Measurements from ENCODE around the gene ABR. TPM values are rescaled to one million over a fixed set of nuclear protein-coding genes. Genes with fewer than 3 reads are reported as not detected.
"Not testable (repeated sequence)": the region's sequence is repeated elsewhere in the genome, so short reads cannot be mapped to it uniquely, and the experiment has no call there.

Gene ABR
- total RNA-seq, 1 donor from 2014 or later, result 110 TPM

GRCh38 chr17:1068356-1068755, 111.4 kb downstream of the ABR start:
- no peak for ATAC-seq

GRCh38 chr17:1067282-1067956, 112.4 kb downstream of the ABR start:
- intact Hi-C loops (cut with DNase I), result no loop called here
- ATAC-seq, result peak; percentile 64
- no peak for DNase-seq (ENCODE audit: low spot score)

More at GRCh38 chr17:1068356-1068755, 111.4 kb downstream of the ABR start:
- intact Hi-C loops (cut with DNase I), result no loop called here
- DNase-seq (ENCODE audit: low spot score), result no peak

GRCh38 chr17:1065416-1065815, 114.4 kb downstream of the ABR start:
- DNase-seq (ENCODE audit: low spot score); ATAC-seq; intact Hi-C loops (cut with DNase I): not testable (repeated sequence)

GRCh38 chr17:1060991-1061390, 118.8 kb downstream of the ABR start:
- intact Hi-C loops (cut with DNase I), result no loop called here
- no peak for DNase-seq (ENCODE audit: low spot score)
- ATAC-seq, result peak; percentile 25

- no peak for DNase-seq (ENCODE audit: low spot score)
- intact Hi-C loops (cut with DNase I), result loop anchor here (10.0 kb wide), 2 partner anchors 54 to 264 kb away; no protein-coding TSS in a partner anchor
Observed at GRCh38 chr17:1059131-1059795, 120.5 kb downstream of the ABR start.

GRCh38 chr17:1058423-1059130, 121.2 kb downstream of the ABR start:
- ATAC-seq (no peak), DNase-seq (ENCODE audit: low spot score) (no peak)
- intact Hi-C loops (cut with DNase I), result loop anchor here (10.0 kb wide), 2 partner anchors 54 to 264 kb away; no protein-coding TSS in a partner anchor

More at GRCh38 chr17:1059131-1059795, 120.5 kb downstream of the ABR start:
- no peak for ATAC-seq

- ATAC-seq (peak; percentile 11), DNase-seq (ENCODE audit: low spot score) (no peak)
- intact Hi-C loops (cut with DNase I), result loop anchor here (10.0 kb wide), 2 partner anchors 52 to 262 kb away; no protein-coding TSS in a partner anchor
Observed at GRCh38 chr17:1056761-1057160, 123.0 kb downstream of the ABR start.

GRCh38 chr17:1055751-1056645, 123.8 kb downstream of the ABR start:
- peak; percentile 86 for ATAC-seq
- peak; percentile 85 for DNase-seq (ENCODE audit: low spot score)

GRCh38 chr17:1055231-1055630, 124.5 kb downstream of the ABR start:
- intact Hi-C loops (cut with DNase I), result loop anchor here (10.0 kb wide), 2 partner anchors 50 to 260 kb away; no protein-coding TSS in a partner anchor
- no peak for ATAC-seq
- no peak for DNase-seq (ENCODE audit: low spot score)

More at GRCh38 chr17:1055751-1056645, 123.8 kb downstream of the ABR start:
- intact Hi-C loops (cut with DNase I), result loop anchor here (10.0 kb wide), 2 partner anchors 51 to 261 kb away; no protein-coding TSS in a partner anchor

GRCh38 chr17:1054656-1055055, 125.1 kb downstream of the ABR start:
- ATAC-seq, result no peak
- intact Hi-C loops (cut with DNase I), result loop anchor here (10.0 kb wide), 2 partner anchors 50 to 260 kb away; no protein-coding TSS in a partner anchor
- no peak for DNase-seq (ENCODE audit: low spot score)

- DNase-seq (ENCODE audit: low spot score) (no peak), ATAC-seq (no peak)
- intact Hi-C loops (cut with DNase I), result loop anchor here (10.0 kb wide), 2 partner anchors 49 to 259 kb away; no protein-coding TSS in a partner anchor
Observed at GRCh38 chr17:1053661-1054360, 126.0 kb downstream of the ABR start.

- no peak for DNase-seq (ENCODE audit: low spot score)
- intact Hi-C loops (cut with DNase I), result loop anchor here (10.0 kb wide), 2 partner anchors 46 to 256 kb away; no protein-coding TSS in a partner anchor
- no peak for ATAC-seq
Observed at GRCh38 chr17:1050996-1051925, 128.5 kb downstream of the ABR start.

- DNase-seq (ENCODE audit: low spot score) (no peak), ATAC-seq (no peak)
- intact Hi-C loops (cut with DNase I), result loop anchor here (10.0 kb wide), 2 partner anchors 46 to 256 kb away; no protein-coding TSS in a partner anchor
Observed at GRCh38 chr17:1050246-1050995, 129.4 kb downstream of the ABR start.

- no peak for DNase-seq (ENCODE audit: low spot score)
- intact Hi-C loops (cut with DNase I), result loop anchor here (10.0 kb wide), 2 partner anchors 45 to 255 kb away; no protein-coding TSS in a partner anchor
- ATAC-seq, result no peak
Observed at GRCh38 chr17:1049446-1050225, 130.1 kb downstream of the ABR start.

GRCh38 chr17:1048516-1049115, 131.2 kb downstream of the ABR start:
- DNase-seq (ENCODE audit: low spot score); intact Hi-C loops (cut with DNase I); ATAC-seq: not testable (repeated sequence)

Measured in sciatic nerve (tissue), 2 donors.